ENCODE results near the gene SRRM2.

- no peak for TF ChIP-seq EP300 (IDR thresholded peaks at IDR 0.05; ENCODE audit: low read depth)
- no peak for TF ChIP-seq POLR2A (IDR thresholded peaks at IDR 0.05)
These were observed 12.6 kb upstream of the SRRM2 start for GRCh38 chr16:2739625-2740430.

All from transverse colon (tissue), 1 donor.